Measurements from ENCODE around the gene ATG5.

- TF ChIP-seq CTCF (IDR thresholded peaks at IDR 0.05; ENCODE audit: poor library complexity): no peak
- TF ChIP-seq EZH2phosphoT487 (IDR thresholded peaks at IDR 0.05; ENCODE audit: low read depth, severe bottlenecking, unreplicated experiment): no peak
Observed at GRCh38 chr6:106247293-106247692, 78.3 kb downstream of the ATG5 start.
